Nucleus accumbens (tissue), 56 donors: ENCODE results near the gene C10orf143.

Source experiments
- DNase-seq, 56 donors: peaks; one replicate each; lab custom pipeline; 2025; lab: John Stamatoyannopoulos, UW

Gene C10orf143

GRCh38 chr10:130062201-130062600 lies 48.4 kb downstream of the C10orf143 start:
- DNase-seq: no peak

- DNase-seq: no peak
Measured at GRCh38 chr10:130061760-130062159, 48.9 kb downstream of the C10orf143 start.

GRCh38 chr10:130054021-130054420 lies 56.6 kb downstream of the C10orf143 start:
- no peak for DNase-seq

GRCh38 chr10:130053561-130053960 lies 57.1 kb downstream of the C10orf143 start:
- no peak for DNase-seq

- DNase-seq: no peak
Measured at GRCh38 chr10:130052193-130052592, 58.4 kb downstream of the C10orf143 start.

- no peak for DNase-seq
Measured at GRCh38 chr10:130050721-130051120, 59.9 kb downstream of the C10orf143 start.

- no peak for DNase-seq
Measured at GRCh38 chr10:130049987-130050386, 60.6 kb downstream of the C10orf143 start.

GRCh38 chr10:130049244-130049643 lies 61.4 kb downstream of the C10orf143 start:
- no peak for DNase-seq

- DNase-seq: no peak
Measured at GRCh38 chr10:130048081-130048480, 62.5 kb downstream of the C10orf143 start.

- no peak for DNase-seq
Measured at GRCh38 chr10:130047336-130047735, 63.3 kb downstream of the C10orf143 start.

GRCh38 chr10:130046591-130046990 lies 64.0 kb downstream of the C10orf143 start:
- no peak for DNase-seq

GRCh38 chr10:130045801-130046321 lies 64.8 kb downstream of the C10orf143 start:
- no peak for DNase-seq

GRCh38 chr10:130045091-130045652 lies 65.5 kb downstream of the C10orf143 start:
- DNase-seq: no peak

GRCh38 chr10:130044067-130045061 lies 66.3 kb downstream of the C10orf143 start:
- DNase-seq: no peak

GRCh38 chr10:130043491-130043890 lies 67.1 kb downstream of the C10orf143 start:
- no peak for DNase-seq

GRCh38 chr10:130042381-130042780 lies 68.2 kb downstream of the C10orf143 start:
- DNase-seq: no peak

GRCh38 chr10:130041451-130042371 lies 68.9 kb downstream of the C10orf143 start:
- DNase-seq: no peak

GRCh38 chr10:130040817-130041330 lies 69.8 kb downstream of the C10orf143 start:
- no peak for DNase-seq

GRCh38 chr10:130040351-130040750 lies 70.3 kb downstream of the C10orf143 start:
- no peak for DNase-seq

- DNase-seq: no peak
Measured at GRCh38 chr10:130039141-130039540, 71.5 kb downstream of the C10orf143 start.
